HG03025 (cell line): ENCODE results near the gene CYP2U1.
"Not testable (repeated sequence)": the region's sequence is repeated elsewhere in the genome, so short reads cannot be mapped to it uniquely, and the experiment has no call there.

Experiments
- ATAC-seq: cut with Tn5 transposase; IDR thresholded peaks from one replicate; pipeline ENCODE4 v1.9.1; 2021; ENCODE audit warnings: mild to moderate bottlenecking, moderate library complexity; ENCODE audit not compliant: unreplicated experiment, low FRiP score

Gene CYP2U1

DNA sequence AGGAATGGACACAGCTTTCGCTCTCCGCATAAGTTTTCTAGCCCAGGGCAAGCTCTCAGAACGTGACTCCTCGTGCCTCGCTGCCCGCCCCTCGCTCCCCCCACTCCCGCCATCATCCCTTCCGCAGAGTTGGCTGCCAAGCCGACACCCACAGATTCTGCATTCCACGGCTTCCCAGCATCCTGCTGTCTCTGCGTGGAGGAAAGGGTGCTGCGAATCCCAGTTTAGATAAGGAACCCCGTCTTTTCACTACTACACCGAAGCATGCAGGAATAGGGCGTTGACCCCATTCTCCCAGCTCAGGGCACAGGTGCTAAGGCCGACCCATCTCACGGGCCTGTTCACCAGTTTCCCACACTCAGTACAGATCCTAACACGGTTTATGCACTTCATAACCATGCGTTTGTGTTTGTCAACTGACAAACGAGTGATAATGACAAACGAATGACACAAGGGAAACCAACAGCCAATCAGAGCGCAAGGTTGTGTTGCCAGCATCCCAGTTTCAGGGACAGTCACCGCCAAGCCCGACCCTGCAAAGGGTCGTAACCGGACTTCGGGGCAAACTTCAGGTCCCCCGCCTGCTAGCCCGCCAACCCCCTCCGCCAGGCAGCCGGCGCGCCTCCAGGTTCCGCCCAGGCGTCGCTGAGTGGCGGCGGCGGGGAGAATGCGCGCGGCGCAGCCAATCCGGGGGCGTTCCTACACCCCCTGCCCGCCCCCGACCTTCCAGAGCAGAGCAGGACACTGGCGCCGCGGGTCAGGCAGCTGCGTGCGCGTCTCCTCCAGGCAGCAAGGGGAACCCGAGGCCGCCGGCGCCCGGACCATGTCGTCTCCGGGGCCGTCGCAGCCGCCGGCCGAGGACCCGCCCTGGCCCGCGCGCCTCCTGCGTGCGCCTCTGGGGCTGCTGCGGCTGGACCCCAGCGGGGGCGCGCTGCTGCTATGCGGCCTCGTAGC, at the start of gene CYP2U1:
Gene CYP2U1 (plus strand): TSS at position 729 of the 954 bp plus-strand sequence. CDS start 95 bp downstream, at position 824.
- peak; percentile 98 for ATAC-seq

DNA sequence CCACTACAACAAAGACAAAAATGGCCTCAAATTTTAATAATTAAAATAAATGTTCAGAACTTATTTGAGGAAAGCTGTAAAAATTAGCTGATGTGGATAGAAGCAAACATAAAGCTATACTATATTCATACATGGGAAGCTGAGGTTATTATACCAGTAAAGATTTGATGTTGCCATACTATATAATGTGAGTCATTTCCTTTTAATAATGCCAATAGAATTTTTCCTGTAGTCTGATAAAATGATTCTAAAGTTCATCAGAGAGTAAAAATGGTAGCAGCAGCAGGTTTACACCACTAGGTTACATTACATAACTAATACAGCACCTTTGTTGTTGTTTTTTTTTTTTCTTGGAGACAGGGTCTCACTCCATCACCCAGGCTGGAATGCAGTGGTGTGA, 45.5 kb upstream of the CYP2U1 start:
- ATAC-seq: no peak

DNA sequence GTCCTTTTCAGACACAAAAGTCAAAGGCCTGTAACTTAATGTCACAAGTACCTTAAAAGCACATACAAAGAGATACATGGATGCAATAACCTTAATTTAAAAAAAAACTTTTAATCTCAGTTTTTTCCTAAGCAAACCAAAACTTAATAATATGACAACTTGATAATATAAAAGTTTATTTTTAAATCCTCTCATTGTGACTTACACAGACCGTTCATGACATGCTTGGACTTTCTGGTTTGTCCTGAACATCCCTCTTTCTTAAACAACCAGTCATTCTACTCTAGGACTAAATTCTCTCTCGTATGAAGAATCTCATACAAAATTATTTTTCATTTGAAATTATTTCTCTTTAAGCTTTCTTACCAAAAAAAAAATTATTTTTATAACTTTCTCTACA, 43.1 kb upstream of the CYP2U1 start:
- no peak for ATAC-seq

DNA sequence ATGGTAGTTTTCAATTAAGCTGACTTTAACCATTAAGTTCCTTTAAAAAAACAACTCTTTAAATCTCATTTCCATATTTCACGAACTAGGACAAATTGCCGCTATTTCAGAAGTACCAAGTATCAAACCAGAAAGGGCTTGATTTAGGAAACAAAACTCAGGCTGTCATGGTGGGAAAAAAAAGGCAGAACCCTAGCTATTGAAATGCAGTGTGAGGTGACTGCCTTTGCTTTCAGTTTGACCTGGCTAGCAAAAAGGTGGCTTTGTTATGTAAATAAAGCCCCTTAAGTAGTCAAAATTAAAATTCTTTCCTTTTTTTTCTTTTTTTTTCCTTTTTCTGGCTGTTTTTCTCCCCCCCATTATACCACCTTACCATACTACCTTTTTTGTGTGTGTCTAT, 40.6 kb upstream of the CYP2U1 start:
- ATAC-seq: no peak

DNA sequence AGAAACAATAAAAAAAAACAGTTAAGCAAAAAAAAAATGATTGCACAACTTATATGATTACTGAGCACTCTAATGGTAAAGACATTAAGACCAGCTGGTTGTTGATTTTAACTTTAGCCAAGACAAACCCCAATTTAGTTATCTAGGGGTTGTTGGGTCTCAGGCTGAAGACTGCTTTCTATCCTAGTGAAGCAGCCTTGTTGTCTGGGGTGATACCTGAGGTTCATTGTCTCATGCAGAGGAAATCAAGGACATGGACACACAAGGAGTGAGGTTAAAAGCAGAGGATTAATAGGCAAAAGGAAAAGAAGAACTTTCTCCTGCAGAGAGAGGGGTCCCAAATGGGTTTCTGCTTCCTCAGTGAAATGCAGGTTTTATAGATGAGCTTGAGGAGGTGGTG, 40.0 kb upstream of the CYP2U1 start:
- ATAC-seq: no peak

DNA sequence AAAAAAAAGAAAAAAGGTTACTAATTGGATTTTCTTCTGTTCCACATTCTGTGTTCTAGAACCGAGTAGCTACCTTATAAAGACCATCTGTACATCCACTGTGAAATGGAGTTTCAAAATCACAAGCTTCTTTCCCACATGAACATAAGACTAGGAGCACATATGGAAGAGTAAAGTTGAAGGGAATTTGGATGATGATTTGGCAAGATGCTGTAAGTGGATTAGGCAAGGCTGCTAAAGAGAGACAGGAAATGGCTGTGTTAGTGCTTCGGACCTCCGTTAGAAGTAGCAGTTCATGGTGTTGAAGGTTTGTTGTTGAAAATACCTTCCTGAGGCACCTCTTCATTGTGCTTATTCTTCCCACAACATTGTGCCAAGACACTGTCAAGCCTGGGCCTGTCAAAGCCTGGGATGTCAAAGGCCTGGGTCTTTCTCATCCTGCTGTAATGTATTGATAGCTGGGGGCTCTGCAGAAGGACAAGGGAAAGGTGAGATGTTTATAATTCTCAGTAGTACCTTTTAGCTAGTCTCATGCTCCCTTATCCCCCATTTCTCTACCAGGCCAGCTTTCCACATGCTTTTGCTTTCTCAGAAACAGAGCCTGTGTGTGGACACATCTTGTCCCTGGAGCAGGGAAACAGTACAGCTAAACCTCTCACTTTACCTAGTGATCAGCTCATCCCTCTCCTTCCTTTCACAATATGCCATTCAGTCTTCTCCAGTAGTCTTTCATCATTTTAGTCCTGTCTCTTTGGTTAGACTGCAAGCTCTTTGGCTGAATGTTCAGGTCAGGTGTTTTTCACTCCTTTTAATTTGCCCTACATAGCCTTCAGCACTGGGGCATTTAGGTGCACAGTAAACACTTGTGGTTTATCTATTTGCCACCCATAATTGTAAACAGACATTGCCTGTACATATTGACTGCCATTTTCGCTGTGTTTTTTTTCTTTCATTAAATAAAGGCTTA, 37.9 kb upstream of the CYP2U1 start:
- ATAC-seq: no peak

DNA sequence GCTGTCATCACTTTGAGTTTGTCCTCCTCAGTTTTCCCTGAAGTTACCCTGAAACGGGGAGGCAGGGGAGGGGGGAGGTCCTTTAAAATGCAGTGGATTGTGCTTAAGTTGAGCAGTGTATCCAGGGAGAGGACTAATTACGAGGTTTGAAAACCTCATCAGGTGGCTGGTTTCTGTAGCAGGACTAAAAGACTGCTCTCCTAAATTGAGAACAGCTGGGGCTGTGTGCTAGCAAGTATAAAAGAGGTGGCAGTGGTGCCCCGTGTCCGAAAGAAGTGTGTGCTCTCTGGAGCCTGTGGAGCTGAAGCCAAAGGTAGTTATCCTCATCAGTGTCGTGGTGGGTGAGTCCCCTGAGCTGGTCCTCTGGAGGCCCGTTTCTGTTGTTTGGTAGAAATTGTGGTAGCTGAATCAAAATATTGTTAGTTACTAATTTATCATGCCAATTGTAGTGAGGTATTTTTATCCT, 37.2 kb upstream of the CYP2U1 start:
- ATAC-seq: no peak

DNA sequence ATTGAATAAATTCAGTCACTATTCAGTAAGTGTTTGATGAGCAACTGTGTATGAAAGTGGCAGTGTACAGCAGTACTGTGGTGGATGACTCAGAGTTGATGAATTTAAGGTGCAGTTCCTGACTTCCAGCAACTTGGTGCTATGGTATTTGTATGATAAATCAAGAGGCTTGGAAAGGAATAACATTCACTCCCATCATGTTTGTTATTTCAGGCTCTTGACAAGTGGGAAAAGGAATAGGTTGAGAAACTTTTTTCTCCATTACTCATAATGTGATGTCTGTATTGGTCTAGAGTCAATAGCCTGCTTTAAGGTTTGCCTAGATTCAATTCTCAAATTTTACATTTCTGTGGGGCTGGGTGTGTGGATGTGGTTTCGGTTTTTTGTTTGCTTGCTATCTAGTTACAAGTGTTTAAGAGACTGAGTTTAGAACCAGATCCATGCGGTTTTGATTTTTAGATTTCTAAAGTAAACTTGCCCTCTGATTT, 35.1 kb upstream of the CYP2U1 start:
- no peak for ATAC-seq

DNA sequence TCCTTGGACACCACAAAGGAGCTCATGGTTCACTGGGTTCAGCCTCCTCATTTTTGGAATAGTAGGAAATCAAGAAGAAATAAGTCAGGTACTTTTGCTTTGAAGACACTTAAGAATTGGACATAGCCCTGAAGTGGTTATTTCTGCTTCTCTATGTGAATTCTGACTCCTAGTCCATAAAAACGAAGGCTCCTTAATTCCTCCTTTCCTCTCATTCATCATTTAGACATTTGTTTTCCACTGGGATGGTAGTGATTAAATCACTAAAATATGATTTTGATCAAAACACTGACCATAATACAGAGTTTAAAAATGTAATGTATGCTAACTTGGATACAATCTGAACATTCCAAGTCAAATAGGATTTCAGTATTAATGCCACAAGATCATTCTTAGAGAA, 34.7 kb upstream of the CYP2U1 start:
- no peak for ATAC-seq

DNA sequence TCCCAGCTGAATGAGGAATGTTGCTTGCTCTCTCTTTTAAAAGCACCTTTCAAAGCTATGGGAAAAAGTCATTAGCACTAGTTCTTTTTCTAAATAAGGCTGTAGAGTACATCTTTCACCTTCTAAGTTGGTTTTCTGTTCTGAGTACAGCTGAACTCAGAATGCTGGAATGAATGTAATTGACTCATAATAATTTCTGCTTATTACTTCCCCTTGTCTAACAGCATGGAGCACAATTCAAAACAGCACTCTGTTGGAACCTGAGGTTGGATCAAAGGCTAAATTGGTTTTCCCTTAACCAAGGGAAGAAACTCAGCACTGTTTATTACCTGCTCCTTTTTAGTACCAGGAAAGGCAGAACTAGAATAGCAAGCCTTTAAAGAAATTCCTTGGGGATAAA, 33.5 kb upstream of the CYP2U1 start:
- ATAC-seq: no peak

DNA sequence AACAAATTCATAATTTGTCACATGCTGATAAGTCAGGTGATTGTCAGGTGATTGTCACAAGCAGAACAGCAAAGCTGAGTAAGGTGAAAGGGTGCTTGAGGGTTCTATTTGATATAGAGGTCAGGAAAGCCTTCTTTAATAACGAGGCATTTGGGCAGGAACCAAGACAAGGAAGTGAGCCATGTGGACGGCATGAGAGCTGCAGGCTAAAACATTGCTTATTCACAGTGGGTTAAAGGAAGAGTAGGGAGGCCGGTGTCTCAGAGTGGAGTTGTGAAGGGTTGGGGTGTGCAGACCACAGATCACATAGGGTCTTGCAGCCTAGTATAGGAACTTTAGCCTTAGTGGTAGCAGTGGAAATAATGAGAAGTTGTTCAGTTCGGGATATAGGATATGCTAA, 31.3 kb upstream of the CYP2U1 start:
- ATAC-seq: no peak

DNA sequence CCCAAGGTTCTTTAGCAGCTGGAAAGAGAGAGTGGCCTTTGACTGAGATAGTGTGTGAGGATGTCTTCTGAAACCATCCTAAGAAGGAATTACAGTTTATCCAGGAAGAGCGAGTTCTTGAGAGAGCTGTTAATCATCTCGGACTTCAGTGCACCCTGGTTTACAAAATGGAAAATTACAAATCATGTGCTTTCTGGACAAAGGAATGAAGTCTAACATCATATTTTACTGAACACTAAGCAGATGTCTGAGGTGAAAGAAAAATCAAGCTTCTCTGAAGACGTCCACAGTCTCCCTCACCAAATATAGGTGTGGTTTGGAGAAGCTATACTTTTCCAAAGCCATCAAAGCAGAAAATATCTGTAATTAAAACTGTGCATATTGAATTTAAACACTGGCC, 30.8 kb upstream of the CYP2U1 start:
- no peak for ATAC-seq

DNA sequence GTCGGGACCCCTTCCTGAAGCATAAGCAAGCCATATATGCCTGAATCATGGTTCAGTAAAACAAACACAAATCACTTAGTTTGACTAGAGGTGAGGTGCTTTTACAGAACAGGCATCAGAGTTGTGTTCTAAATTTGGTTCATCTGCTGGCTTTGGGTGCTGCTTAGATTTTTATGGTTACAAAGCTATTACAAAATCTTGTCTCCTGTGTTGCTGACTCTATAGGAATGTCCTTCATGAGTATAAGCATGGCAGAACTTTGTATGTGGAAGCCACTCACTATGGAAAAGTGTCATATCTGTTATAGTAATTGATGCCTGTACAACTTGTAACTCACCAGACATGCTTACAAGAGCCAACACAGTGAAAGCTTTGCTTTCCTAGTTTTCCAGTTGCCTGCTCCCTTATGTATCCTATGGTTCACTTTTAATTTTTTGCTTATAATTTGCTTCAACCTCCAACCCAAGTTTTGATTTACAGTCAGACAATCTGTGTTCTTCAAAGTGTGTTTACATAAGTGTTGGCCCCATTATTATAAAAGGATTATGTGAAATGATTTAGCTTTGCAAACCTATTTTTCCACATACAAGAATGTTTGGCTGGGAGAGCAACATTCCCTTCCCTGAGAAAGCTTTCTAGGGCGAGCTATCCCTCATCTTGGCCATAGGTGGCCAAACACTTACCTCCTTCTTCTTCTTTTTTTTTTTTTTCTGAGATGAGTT, 30.0 kb upstream of the CYP2U1 start:
- no peak for ATAC-seq

DNA sequence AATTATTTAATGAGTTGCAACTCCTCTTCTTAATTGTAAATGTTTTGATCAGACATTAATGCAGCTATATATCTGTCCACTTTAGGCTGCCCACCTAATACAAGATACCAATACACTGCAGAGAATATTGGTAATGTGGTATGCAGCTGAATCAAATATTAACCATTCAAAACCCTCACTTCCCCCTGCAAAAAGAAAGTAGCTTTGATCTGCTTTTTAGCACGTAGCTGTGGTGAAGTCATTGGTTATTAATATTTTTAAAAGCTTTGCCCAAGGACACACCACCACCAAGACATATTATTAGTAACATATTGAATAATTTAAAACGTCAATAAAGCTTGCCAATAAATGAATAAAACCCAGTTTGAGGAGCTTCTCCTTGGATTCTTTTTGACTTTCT, 28.6 kb upstream of the CYP2U1 start:
- ATAC-seq: no peak

DNA sequence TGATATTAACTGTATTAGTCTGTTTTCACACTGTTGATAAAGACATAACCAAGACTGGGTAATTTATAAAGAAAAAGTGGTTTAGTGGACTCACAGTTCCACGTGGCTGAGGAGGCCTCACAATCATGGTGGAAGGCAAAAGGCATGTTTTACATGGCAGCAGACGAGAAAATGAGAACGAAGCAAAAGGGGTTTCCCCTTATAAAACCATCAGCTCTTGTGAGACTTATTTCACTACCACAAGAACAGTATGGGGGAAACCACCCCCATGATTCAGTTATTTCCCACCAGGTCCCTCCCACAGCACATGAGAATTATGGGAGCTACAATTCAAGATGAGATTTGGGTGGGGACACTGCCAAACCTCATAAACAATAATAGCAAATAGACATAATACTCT, 26.3 kb upstream of the CYP2U1 start:
- not testable (repeated sequence) for ATAC-seq

DNA sequence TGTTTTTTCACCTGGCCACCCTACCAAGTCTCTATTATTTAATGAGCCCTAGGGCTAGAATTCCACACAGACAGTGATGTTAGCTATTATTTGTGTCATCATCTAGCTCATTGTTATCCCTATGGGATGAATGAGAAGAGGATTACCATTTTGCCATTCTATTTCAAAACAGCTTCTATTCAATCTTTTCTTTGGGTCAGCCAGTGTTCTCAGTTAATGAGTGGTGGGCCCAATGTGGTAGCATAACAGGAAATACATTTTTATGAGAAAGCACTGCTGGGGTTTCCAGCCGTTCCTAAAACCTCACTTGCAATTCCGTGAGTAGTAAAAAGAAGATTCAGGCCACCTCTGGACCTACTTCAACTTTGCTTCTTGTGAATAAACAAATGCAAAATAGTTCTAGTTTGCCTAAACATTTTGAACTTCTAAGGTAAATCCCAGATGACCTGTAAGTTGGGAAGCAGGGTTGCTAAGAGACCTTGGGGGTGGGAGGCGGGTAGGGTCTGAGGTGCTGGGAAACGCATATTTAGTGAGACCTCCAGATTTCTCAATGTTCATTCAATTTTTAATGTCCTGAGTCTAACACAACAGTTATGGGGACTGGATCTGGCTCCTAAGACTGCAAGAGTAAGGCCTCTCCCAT, 24.8 kb upstream of the CYP2U1 start:
- no peak for ATAC-seq

DNA sequence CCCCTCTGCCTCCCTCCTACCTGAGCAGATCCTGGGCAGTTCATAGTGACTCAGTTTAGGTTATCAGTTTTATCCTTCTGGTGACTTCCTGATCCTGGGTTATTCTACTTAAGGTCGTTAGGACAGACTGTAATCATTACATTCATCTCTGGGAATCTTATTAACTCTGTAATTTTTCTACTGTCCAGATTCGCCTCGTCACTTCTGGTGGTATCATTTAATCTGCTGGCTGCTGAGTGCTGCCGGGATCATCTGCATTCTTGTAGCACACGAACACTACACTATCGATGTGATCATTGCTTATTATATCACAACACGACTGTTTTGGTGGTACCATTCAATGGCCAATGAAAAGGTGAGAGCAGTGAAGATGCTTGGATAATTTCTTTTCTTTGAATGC, 23.0 kb upstream of the CYP2U1 start:
- ATAC-seq: no peak

DNA sequence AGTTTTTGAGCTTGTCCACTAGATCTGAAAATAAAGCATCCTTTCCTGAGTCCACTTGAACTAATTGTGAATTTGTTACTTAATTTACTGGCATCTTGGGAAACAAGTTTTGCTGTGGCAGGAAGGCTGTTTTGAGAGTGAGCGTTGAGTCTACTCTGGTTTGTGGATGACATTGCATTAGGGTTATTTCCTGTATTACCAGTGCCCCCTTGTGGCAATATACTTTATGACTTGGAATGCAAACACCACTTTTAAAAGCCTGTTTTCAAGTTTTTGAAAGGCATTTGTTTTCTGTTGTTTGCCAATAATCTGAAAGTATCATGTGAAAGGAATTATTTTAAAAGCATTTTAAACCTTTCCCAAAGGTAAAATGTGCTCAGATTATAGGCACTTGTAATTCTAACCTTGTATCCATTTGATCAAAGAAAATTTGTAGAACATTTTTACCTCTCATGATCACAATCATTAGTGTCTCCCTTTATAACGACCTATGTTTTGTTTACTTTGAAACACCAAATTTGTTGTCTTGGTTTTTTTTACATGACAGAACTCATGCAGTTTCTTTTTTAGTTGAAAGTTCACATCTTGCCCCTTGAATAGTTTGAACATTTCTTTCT, 18.0 kb upstream of the CYP2U1 start:
- peak; percentile 86 for ATAC-seq

DNA sequence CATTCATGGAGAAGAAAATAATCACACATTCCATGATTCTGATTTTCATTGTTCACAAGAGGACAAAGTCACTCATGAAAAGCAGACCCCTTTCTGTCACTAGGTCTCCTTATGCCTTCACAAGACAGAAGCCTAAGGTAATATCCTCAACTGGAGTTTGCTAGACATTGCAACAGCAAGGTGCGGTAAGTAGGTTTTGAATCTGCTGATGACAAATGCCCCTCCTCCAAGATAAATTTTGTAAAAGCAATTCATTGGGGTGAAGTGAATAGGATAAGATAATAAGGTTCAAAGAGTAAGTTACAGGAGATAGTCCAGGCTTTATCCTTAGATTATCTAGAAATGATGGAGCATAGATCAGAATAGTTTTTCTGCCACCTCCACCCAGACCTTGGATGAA, 16.1 kb upstream of the CYP2U1 start:
- no peak for ATAC-seq
